Upper lobe of left lung (tissue), 4 donors: ENCODE results near the gene ARHGEF1.

Experiments
- CTCF ChIP-seq, 6 experiments: fragments of 450-650 bp in 4 of 6; fragments of 200-600 bp in 2 of 6; sonication (generic) in 2 of 6; IDR thresholded peaks; one replicate each; pipeline ENCODE4 v1.5.1; 2016 to 2019; ENCODE audit warnings: antibody characterized with exemption in 6 of 6
- POLR2A ChIP-seq, 4 donors: fragments of 450-650 bp; IDR thresholded peaks; one replicate each; pipeline ENCODE4 v1.5.1; 2016 to 2017; ENCODE audit warnings: antibody characterized with exemption in 4 of 4, mild to moderate bottlenecking in 2 of 4
- POLR2AphosphoS5 ChIP-seq, 2 donors: sonication (generic); formaldehyde crosslinking; IDR thresholded peaks; one replicate each; pipeline ENCODE4 v1.5.1; 2017; ENCODE audit warnings: antibody characterized with exemption in 2 of 2

GRCh38 chr19:41845001-41845050 lies 38.2 kb upstream of the ARHGEF1 start, which contains the start of gene DMRTC2:
- TF ChIP-seq CTCF (IDR thresholded peaks at IDR 0.05) = no peak
- TF ChIP-seq POLR2A (IDR thresholded peaks at IDR 0.05) = no peak
- no peak for TF ChIP-seq POLR2AphosphoS5 (IDR thresholded peaks at IDR 0.05)
